RCC 7860 (cell line): ENCODE measurements around the gene TNFAIP1.
A peak's percentile ranks its signal among the peaks of the same experiment; 100 is the strongest.
"Not testable (repeated sequence)": the region's sequence is repeated elsewhere in the genome, so short reads cannot be mapped to it uniquely, and the experiment has no call there.

Source experiments
- DNase-seq: peaks from one replicate; pipeline ENCODE4 v3.0.0-alpha.2; 2015; ENCODE audit warnings: low spot score
- FAIRE-seq: peaks from 2 replicates; lab custom pipeline; 2012; peaks lifted over from hg19 to GRCh38; lab: Jason Lieb, UNC

The TNFAIP1 gene, protein sequence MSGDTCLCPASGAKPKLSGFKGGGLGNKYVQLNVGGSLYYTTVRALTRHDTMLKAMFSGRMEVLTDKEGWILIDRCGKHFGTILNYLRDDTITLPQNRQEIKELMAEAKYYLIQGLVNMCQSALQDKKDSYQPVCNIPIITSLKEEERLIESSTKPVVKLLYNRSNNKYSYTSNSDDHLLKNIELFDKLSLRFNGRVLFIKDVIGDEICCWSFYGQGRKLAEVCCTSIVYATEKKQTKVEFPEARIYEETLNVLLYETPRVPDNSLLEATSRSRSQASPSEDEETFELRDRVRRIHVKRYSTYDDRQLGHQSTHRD

DNA sequence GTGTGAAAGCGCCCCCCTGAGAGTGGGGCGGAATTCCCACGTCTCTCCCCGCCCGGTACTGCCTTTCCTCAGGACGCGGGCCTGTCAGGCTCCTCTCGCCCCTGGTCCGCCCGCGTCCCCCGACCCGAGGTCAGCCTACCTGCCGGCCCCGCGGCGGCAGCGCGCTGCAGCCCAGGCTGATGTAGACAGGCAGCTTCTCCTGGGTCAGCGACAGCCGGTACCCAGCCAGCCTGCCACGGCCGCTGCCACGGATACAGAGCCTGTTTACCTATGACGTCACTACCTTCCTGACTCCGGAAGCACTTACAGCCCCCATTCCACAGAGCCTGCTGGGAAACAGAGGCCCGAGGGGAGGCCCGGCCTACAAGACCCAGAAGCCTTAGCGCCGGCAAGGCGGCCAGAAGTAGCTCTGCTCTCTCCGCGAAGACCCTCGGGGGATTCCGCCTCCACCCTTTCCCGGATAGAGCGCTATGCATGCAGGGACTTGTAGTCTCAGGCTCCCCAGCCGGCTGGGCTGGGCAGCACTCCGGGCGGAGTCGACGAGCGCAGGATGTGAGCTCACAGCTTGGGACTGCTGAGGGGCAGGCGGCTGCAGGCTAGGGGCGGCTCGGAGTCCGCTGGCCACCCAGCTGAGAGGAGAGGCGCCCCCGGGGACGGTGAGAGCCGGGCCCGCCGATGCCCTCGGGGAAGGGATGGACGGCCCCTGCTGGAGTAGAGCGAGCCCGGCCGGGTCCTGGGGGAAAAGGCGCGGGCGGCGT is at the start of gene TNFAIP1, which contains the start of gene IFT20:
TSS of gene TNFAIP1 (plus strand) at position 561 of the 758 bp plus-strand sequence. CDS start 3,761 bp downstream, outside the sequence.
TSS of gene IFT20 (minus strand) at position 272 of the 758 bp plus-strand sequence. CDS start 3,487 bp downstream, outside the sequence.
- FAIRE-seq, result peak; percentile 92

DNA sequence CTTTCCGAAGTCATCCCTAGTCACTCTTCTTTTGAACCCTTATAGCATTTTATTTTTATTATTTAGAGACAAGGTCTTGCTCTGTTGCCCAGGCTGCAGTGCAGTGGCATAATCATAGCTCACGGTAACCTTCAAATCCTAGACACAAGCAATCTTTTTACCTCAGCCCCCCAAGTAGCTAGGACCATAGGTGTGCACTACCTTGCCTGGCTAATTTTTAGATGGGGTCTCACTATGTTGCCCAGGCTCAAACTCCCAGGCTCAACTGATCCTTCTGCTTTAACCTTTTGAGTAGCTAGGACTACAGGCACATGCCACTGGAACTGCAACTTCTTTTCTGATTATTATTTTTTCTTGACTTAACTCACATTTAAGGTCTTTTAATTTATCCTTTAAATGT is 49.6 kb upstream of the TNFAIP1 start:
- no peak for FAIRE-seq
- DNase-seq, result no peak

More for the DNA sequence above, at the start of gene TNFAIP1, which contains the start of gene IFT20:
- DNase-seq, result peak; percentile 98

DNA sequence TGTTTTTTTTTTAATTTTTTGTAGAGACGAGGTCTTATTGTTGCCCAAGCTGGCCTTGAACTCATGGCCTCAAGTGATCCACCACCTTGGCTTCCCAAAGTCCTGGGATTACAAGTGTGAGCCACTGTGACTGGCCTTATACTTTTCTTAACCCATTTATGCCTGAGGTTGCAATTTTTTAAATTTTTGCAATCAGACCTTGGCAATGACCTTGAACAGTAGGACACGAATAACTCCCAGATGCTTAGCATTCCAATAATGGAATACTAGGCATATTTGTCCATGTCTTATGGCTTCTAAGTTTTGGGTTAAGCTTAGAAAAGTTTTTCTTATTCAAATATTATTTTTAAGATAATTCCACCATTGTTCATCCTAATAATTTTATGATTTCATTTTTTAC is 44.9 kb upstream of the TNFAIP1 start:
- FAIRE-seq, result no peak
- DNase-seq, result no peak

DNA sequence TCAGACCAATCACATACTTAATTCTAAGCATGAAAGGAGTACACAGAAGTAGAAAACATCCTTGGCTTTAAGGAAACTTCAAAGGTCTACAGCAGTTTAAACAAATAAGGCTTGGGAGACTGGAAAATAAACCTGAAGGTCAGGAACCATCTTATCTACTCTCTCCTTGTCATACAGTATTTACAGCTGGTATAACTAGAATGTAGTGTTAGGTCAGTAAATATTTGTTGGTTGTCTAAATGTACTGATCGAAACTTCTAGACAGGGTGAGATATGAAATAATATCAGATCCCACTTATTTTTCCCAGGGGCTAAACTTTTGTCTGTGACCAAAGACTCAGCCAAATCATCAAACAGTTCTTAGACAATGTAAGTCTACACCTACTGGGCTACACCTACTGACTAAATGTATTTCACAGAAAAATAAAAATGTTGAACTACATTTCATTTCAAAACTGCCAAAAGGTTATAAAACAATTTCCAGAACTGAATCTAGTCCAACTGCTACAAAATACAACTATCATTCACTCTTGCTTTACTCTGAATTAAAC is 43.7 kb upstream of the TNFAIP1 start:
- FAIRE-seq (no peak), DNase-seq (no peak)

DNA sequence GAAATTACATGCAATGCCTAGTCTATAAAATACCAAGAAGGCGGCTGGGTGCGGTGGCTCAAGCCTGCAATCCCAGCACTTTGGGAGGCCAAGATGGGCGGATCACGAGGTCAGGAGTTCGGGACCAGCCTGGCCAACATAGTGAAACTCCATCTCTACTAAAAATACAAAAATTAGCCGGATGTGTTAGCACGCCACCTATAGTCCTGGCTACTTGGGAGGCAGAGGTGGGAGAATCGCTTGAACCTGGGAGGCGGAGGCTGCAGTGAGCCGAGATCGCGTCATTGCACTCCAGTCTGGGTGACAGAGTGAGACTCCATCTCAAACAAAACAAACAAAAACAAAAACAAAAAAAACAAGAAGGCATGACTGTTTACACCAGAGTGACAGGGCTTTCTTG is 42.7 kb upstream of the TNFAIP1 start:
- FAIRE-seq, DNase-seq: not testable (repeated sequence)

DNA sequence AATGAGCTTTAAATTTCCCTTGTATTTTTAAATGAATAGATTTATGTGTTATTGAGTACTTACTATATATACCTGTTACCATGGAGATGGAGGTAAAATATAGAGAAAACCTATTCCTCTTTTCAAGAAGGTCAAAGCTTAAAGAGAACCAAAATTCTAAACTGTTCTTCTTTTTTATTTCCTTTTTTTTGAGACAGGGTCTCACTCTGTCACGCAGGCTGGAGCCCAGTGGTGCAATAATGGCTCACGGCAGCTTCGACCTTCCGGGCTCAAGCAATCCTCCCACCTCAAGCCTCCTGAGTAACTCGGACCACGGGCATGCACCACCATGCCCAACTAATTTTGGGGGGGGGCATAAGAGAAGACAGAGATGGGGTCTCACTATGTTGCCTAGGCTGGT is 41.6 kb upstream of the TNFAIP1 start:
- FAIRE-seq (no peak), DNase-seq (no peak)

DNA sequence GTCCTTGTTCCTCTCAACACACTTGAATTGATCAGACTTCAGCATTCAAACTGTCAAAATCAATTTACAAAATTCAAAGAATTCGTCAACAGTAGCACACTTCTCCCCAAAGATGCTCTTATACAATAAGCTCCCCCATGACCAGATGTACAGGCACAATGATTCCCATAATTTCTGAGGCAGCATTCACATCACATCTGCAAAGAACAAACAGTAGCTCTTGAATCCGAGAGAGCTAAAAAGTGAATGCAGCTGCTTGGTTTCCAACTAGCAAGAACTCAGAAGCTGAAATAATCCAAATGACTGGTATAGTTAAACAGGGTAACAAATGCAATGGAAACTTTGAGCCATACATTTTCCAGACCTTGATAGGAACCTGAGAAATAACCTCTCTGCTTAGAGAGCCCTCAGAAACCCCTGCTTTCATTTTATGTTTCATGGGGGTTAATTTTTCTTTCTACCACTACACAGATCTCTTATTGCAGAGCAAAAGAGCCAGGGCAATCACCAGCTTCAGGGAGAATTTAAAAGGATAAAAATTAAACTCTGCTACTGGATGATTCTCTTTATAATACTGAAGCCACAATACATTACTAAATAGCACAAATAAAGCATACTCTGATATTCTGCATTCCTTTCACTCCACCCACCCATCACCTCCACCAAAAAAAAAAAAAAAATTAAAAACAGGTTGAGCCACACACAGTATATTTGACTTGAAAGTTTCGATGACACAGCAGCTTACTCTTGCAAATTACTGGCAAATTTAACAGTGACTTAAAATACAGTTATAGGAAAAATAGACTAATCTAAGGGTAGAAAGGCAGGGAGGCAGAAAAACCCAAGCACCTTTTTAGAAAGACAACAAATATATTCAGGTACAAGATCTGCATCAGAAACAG is 39.6 kb upstream of the TNFAIP1 start:
- FAIRE-seq (no peak), DNase-seq (no peak)

DNA sequence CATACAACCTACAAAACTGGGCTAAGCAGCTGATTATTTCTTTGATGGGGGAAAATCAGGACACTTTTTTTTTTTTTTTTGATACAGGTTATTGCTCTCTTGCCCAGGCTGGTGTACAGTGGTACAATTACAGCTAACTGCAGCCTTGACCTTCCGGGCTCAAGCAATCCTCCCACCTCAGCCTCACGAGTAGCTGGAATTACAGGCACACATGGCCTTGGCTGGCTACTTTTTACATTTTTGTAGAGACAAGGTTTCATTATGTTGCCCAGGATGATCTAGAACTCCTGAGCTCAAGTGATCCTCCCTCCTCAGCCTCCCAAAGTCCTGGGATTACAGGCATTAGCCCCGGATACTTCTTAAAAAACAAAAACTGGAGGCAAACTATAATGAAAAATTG is 37.1 kb upstream of the TNFAIP1 start:
- FAIRE-seq (no peak), DNase-seq (no peak)

DNA sequence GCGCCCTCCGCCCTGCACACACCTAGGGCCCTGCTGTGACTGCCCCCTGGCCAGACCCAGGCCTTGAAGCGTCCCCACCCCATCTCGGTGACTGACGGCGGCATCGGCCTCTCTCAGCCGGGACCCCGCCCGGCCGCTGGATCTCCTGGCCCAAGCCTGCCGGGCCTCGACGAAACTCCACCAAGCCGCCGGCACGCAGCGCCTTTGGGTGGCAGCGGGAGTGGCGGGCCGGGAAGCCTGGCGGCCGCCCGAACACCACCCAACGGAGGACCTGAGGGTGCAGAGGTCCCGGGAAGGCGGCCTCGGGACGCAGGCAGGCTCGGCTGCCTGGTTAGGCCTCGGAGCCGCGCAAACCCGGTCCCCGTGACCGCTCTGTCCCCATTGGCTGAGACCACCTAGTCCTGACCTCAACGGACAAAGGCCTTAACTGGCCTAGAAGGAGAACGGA is 28.6 kb upstream of the TNFAIP1 start:
- FAIRE-seq, result no peak
- DNase-seq, result no peak

DNA sequence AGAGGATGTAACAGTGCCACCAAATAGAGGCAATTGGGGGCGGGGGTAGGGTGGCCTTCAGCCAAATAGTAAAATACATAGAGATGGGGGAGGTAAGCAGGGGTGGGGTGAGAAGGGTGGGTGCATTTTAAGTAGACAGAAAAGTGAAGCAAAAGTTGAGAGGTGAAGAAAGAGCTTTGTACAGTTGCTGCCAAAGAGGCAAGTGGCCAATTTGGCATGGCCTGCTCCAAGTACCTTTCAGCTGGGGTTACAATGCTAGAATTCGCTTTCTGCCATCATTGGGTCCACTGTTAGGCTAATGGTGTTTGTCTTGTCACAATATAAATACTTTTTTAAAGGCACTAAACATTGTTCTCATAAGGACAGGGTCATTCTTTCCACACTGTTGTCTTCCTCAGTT is 21.7 kb upstream of the TNFAIP1 start:
- FAIRE-seq (no peak), DNase-seq (no peak)

DNA sequence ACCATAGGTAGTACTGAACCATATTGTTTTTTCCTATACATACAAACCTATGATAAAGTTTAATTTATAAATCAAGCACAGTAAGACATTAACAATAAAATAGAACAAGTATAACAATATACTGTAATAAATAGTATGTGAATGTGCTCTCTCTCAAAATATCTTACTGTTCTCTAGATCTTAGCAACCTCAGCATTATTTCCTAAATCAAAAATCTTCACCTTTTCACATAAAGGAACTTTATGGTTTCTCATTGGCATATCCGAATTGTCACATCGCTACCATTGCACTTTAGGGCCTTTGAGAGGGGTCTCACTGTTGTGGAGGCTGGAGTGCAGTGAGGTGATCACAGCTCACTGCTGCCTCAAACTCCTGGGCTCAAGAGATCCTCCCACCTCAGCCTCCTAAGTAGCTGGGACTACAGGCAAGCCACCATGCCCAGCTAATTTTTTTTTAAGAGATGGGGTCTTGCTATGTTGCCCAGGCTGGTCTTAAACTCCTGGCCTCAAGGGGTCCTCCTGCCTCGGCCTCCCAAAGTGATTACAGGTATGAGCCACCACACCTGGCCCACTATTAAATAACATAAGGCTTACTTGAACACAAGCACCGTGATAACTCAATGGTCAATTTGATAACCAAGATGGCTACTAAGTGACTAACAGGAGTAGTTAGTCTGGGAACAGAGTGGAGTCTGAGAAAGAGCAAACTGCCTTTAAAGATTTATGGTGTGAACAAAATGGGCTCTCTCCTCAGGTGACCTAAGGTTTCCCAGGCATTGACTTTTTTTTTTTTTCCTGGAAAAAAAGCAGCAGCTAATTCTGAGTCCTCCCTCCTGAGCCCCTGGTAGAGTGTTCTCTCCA is 19.5 kb upstream of the TNFAIP1 start:
- DNase-seq (no peak), FAIRE-seq (no peak)

DNA sequence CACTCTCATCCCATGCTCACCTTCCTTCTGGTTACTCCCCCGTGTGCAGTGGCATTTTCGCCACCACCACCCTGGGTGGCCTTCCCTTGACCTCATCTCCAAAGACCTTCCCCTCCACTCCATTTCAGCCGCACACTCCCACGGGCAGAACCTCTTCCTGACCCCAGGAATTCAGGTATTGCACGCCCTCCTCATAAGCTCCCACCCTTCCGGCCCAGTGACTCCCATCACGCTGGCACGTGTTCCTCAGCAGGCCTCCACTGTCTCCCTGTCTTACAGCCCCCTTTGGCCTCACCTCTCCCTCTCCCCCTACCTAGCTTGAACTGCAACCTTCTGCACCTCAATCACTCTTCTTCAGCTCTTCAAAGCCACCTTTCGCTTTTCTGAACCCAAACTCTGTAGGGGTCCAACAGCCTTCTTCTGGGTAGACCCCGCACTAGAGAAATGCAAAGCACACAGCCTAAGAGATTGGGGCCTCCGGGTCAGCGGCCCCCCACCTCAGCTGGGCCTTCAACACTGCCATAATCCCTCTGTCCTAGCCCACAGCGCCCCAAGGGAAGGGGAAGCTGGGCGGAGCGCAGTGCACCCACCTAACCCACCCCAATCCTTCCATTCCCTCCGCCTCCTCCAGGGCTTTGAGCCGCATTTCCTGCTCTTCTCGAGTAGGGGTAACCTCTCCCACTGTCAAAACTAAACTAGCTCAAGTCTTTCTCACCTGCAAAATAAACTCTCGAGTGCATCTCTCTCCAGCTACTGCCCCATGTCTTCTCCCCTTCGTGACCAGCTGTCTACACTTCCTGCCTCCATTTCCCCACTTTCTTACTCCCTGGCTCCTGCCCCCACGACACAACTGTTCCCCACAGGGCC is 18.2 kb upstream of the TNFAIP1 start:
- DNase-seq (no peak), FAIRE-seq (no peak)

DNA sequence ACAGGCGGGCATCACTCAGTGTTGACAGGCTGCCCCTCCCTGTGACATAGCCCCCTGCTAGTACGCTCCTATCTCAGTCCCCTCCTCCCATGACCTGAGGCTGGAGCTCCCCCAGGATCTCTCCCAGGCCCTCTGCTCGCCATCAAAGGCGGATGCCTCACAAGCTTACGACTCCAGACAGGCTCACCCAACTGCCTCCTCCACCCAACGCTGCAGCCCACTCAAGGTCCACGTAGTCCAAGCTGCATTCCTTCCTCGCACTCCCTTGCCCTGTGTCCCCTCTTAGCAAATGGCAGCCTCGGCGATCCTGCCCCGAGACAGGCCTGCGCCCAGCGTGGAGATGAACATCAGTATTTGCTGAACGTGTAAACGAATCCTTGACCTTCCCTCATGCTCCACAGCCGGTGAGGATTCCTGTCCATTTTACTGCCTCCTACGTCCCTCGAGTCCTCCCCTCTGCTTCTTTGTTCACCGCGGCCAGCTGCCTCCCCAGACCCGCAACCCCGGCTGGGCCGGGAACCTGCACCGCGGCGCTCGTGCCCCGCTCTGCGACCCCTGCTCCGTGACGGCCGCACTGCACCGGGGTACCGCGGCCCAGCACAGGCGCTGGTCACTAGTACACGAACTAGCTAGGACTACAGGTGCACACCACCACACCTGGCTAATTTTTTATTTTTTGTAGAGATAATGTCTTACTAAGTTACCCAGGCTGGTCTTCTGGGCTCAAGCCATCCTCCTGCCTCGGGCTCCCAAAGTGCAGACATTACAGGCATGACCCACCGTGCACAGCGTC is 17.4 kb upstream of the TNFAIP1 start:
- DNase-seq, result no peak
- no peak for FAIRE-seq

DNA sequence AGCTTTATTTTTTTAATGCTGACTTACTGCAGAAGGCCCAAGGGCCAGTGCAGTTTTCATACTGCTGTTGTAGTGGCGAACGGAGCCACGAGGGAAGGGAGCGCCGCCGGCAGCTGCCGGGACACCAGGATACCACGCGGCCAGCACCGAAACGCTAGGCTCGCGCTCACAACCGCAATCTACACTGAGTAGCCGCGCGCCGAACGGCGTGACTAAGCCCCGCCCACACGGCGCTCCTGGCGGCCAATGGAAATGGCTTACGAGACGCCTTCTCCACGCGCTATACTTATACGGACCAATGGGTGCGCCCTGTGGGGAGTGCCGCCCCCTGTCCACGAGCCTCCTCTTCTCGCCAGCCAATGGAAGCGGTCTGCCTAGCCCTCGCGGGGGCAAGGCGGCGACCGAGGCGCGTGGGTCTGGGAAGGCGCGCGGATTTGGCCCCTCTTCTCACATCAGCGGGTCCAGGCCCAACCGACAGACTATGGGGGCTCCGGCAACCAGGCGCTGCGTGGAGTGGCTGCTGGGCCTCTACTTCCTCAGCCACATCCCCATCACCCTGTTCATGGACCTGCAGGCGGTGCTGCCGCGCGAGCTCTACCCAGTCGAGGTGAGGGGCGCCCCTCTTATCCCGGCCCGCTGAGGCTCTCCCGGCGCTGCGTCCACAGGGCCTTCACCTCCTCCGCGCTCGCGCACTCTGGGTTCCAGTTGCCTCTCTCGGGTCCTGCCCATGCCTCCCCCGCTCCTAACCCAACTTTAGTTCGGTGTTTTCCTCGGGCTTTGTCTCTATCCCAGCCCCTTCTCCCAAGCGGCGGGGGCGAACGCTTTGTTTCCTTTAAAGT is 16.6 kb upstream of the TNFAIP1 start, which contains the start of gene TMEM97:
TSS of gene TMEM97 (plus strand) at position 442 of the 839 bp plus-strand sequence. CDS start at position 482, 40 bp downstream.
- DNase-seq (peak; percentile 94), FAIRE-seq (peak; percentile 82)

DNA sequence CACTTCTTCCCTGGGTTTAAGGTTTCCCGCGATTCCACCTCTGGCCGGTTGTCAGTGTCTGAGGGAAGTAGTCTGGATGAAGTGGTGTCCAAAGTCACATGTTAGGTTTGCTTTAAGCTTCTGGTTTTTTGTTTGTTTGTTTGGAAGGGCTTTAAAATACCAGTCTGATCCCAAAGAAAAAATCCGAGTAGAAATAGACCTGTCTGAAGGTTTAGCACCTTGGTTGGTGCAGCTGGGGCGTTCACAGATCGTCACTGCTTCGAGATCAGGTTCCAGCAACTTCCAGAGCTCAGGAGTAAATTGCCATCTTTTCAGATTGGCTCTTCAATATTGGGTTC is 16.0 kb upstream of the TNFAIP1 start:
- no peak for DNase-seq

DNA sequence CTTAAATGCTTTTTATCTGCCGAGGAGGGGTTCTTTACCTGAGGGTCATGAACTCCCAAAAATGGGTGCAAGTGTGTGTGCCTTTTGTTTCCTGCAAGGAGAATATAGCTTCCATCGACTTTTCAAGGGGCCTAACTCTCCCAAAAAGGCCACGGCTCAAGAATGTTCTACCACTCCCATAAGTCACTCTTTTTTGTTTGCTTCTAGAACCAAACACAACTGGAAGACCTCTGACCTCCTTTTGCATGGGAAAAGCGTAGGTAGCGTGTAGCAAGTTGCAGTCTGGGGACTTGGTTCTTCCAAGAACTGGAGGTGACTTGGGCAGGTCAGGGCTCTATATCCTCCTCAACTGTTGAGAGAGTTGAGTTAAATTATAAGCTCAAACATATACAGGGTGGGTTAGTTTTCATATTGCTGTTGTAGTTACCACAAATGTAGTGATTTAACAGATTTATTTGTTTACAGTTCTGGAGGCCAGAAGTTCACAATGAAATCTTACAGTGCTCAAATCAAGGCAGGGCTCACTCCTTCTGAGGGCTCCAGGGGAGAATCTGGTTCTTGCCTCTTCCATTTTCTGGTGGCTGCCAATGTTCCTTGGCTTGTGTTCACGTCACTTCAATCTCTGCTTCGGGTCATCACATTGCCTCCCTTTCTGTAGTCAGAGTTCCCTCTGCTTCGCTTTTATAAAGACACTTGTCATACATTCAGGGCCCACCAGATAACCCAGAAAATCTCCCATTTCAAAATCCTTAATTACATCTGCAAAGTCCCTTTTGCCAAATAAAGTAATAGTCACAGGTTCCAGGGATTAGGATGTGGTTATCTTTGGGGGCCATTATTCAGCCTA is 15.1 kb upstream of the TNFAIP1 start:
- DNase-seq, result no peak
- FAIRE-seq, result no peak

More for the DNA sequence above, 16.0 kb upstream of the TNFAIP1 start:
- FAIRE-seq, result no peak
